GM19324 (cell line): Measurements from ENCODE around the gene ADAM12.
"Not testable (repeated sequence)": the region's sequence is repeated elsewhere in the genome, so short reads cannot be mapped to it uniquely, and the experiment has no call there.

Experiments used
- ATAC-seq: cut with Tn5 transposase; IDR thresholded peaks from one replicate; pipeline ENCODE4 v1.9.1; 2021; ENCODE audit warnings: mild to moderate bottlenecking, moderate library complexity; ENCODE audit not compliant: unreplicated experiment, low FRiP score

Gene ADAM12

DNA sequence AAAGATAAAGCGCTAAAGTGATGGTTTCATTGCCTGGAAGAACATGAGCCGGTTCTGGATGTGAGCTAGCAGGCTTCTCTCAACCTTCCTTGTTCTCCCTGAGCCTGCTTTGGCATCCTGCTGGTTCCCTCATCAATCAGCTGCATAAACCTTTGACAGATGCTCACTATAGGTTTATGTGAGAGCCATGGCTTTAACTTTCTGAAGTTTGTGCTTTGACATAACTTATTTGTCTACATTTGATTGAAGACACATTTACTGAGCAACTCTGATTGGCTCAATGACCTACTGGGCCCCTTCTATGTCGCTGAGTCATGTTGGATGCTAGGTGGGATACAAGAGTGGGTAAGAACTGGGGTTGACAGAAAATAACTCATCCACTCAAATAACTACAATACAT, 192.0 kb downstream of the ADAM12 start:
- ATAC-seq = no peak

DNA sequence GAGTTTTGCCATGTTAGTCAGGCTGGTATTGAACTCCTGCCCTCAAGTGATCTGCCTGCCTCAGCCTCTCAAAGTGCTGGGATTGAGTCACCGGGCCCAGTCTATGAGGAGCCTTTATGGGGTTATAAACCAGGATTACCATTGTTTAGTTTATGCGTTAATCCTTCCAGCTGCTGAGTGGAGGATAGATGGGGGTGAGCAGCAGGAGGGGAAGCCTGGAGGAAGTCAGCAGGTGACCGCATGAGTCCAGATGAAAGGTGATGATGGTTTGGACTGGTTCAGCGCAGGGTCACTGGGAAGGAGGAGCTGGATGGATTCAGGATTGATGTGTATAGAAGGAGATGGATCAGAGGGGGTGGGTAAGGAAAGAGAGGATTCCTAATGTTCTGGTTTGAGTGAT, 197.1 kb downstream of the ADAM12 start:
- no peak for ATAC-seq

DNA sequence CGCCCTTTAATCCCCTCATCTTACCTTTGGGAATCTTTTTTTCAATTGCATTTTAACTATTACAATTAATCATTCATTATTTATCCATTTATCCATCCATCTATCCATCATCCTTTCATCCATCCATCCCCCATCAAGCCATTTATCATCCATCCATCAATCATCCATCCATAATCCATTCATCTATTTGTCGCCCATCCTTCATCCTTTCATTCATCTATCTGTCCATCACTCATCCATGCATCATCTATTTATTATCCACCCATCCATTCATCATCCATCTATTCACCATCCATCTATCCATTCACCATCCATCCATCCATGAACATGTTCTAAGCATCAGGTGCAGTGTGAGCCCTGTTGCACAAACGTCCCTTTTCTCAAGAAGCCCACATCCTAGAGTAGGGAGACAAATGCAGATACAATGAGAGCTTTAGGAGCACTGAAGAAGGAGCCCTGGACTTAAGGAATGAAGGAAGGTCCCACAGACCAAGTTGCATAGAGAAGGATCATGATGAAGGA, 199.5 kb downstream of the ADAM12 start:
- ATAC-seq = no peak

DNA sequence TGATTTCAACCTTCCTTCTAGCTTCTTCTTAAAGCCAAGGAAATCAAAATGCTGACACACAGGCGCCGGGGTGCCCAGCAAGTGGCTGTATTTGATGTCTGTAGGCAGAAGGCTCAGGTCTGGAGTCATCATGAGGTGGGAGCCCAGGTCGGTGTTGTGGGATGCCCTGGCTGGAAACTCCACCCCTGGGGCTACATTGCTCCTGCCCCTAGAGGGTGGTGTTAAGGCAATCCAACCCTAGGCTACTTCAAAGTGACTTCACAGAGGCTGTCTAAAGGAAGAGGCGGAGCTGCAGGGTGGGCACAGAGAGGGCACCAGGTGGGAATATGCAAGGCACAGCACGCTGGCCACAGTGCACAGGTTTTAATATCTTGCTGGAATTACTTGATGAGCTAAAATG, 200.9 kb downstream of the ADAM12 start:
- ATAC-seq = no peak

GRCh38 chr10:126186766-126187165, 201.5 kb downstream of the ADAM12 start:
- ATAC-seq = no peak

DNA sequence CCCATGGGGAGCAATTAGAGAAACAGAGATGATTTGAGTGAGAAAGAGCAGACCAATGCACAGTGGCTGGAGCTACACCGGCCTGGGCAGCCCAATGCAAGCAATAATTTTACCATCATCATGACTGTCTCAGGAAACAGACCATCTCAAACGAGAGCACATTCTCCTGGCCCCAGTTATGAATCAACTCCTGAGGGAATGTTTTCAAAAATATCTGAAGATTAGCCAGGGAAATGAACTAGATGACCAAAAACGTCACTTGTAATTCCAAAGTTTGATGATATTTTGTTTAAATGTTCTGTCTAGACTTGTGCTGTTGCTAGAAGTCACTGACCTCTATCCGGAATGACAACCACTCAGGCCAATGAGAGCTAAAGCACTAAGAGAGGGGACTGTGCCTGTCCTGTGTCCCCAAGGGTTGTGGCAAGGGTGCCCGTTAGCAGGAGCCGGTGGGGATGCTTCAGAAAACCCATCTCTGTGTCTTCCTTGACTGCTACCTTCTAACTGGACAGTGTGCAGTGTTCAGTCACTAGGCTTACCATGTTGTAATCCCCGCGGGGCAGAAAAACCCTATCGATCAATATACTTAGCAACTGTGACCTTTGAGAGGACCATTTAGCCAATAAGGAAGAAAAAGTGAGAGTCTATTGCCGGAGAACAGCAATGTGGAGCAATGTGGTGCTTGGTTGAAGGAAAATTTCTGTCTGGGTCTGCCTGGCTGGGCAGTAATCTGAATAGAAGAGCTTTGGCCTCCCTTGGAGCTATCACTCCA, 202.4 kb downstream of the ADAM12 start:
- ATAC-seq = no peak

GRCh38 chr10:126181626-126182025, 206.7 kb downstream of the ADAM12 start:
- no peak for ATAC-seq

DNA sequence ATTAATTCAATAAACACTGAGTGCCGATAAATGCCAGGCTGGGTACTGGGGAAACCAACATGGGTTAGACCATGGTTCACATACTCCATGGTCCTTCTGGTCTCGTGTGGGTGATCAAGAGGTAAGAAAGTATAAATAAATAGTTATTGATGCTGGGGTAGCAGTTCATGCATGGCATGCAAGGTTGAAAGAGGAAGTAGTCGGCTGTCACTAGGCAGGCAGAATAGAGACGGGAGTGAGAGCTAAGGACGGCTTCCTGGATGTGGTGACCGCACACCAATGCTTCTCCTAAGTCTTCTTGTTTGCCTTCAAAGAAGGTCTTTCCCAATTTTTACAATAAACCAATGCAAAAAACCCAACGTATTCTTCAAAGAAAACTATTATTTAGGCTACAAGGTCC, 208.6 kb downstream of the ADAM12 start:
- no peak for ATAC-seq

GRCh38 chr10:126177417-126178030, 210.8 kb downstream of the ADAM12 start:
- no peak for ATAC-seq

- no peak for ATAC-seq
Observed at GRCh38 chr10:126175641-126176262, 212.5 kb downstream of the ADAM12 start.

DNA sequence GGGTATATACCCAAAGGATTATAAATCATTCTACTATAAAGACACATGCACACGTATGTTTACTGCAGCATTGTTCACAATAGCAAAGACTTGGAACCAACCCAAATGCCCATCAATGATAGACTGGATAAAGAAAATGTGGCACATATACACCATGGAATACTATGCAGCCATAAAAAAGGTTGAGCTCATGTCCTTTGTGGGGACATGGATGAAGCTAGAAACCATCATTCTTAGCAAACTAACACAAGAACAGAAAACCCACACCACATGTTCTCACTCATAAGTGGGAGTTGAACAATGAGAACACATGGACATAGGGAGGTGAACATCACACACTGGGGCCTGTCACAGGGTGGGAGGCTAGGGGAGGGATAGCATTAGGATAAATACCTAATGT, 215.5 kb downstream of the ADAM12 start:
- not testable (repeated sequence) for ATAC-seq

GRCh38 chr10:126171555-126171954, 216.7 kb downstream of the ADAM12 start:
- ATAC-seq = no peak

DNA sequence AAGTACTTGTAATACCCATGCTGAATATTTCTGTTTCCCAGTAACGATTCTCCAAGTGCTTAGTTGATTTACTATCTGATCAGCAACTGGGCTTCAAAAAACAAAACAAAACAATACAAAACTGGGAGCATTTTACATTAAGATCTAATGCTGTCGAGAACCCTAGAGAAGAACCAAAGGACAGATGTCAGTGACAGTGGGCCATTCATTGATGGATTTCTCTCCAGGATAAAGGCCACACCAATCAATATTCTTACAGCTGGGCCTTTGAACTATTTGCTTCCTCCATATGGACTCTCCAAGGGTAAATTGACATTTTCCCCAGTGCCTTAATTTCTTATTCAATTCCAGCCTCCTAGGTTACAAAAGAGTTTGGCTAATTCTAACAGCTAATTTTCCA, 217.5 kb downstream of the ADAM12 start:
- no peak for ATAC-seq

GRCh38 chr10:126170371-126170770, 217.9 kb downstream of the ADAM12 start:
- ATAC-seq = no peak

- ATAC-seq = no peak
Observed at GRCh38 chr10:126169899-126170298, 218.4 kb downstream of the ADAM12 start.

- ATAC-seq = no peak
Observed at GRCh38 chr10:126166797-126167196, 221.5 kb downstream of the ADAM12 start.

DNA sequence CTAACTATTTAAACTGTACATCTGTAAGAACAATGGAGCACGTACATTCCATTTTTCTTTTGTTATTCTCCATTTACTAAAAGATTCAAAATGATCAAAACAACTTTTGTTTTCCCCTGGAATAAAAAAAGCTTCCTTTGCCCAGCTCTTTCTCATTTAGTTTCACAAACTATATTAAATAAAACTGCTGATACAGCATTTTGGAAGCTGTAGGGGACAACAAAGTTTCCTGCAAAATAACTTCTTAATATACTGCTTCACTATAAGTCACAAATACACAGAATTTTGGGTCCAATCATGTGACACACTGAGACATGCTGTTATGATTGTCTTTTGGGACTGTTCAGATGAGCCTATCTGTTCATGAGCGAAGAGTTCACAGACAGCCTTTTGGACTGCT, 222.4 kb downstream of the ADAM12 start:
- no peak for ATAC-seq

- no peak for ATAC-seq
Observed at GRCh38 chr10:126163506-126163905, 224.8 kb downstream of the ADAM12 start.

DNA sequence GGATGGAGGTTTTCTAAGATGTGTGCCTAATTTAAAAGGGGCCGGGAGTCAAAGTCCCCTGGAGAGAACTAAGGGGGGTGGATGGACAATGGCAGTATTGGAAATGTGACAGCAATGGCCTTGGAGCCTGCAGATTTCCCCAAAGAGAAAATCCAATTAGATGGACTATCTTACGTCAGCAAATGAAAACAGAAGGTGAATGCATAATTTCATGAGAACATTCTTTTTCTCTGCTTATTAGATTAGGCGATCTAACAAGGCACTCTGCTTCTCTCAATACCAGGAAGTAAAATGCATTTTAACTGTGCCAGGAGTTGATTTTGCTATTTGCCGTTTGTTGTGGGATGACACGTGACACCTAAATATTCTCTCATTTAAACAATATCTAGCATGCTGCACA, 226.6 kb downstream of the ADAM12 start:
- no peak for ATAC-seq

- ATAC-seq = no peak
Observed at GRCh38 chr10:126160971-126161630, 227.2 kb downstream of the ADAM12 start.

- no peak for ATAC-seq
Observed at GRCh38 chr10:126160571-126160970, 227.7 kb downstream of the ADAM12 start.
